Activated CD4-positive, CD25-positive, alpha-beta regulatory T cell treated with anti-CD3 and anti-CD28 coated beads, Interleukin-2, amount 50 U/mL, for 16 hours (primary cell): ENCODE data around the gene MYBPC1.
"Not testable (repeated sequence)": the region's sequence is repeated elsewhere in the genome, so short reads cannot be mapped to it uniquely, and the experiment has no call there.

Experiments used
- DNase-seq: peaks from one replicate; pipeline ENCODE4 v3.0.0-alpha.2; 2020; ENCODE audit warnings: low read depth, low spot score

Gene MYBPC1

GRCh38 chr12:101734482-101734881 lies 139.7 kb downstream of the MYBPC1 start:
- DNase-seq = not testable (repeated sequence)
